HG03139 (cell line): ENCODE results near the gene SAMD4B.
"Not testable (repeated sequence)": the region's sequence is repeated elsewhere in the genome, so short reads cannot be mapped to it uniquely, and the experiment has no call there.

Experiments used
- ATAC-seq: cut with Tn5 transposase; IDR thresholded peaks from one replicate; pipeline ENCODE4 v1.9.1; 2021; ENCODE audit not compliant: unreplicated experiment

Gene SAMD4B

GRCh38 chr19:39341719-39342604 lies at the start of gene SAMD4B:
Gene SAMD4B, plus strand, starts transcription at chr19:39342421. Its CDS starts 14,473 bp downstream, at chr19:39356894.
- peak; percentile 78 for ATAC-seq

DNA sequence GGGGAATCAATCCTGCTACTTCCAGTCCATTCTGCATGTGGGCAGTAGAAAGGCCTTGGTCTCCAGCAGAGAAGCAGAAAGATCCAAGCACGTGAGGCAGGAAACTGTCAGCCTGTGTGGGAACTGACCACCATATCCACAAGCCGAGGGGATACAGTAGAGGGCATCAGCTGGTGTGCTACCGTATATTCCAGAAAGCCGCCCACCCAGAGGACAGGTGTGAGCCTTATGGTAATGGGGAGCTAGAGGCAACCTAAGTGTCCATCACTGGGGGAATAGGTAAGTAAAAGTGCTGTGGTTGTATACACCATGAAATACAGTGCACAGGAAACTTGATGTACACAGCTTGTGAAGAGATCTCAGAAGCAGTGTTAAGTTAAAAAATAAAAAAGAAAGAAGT lies 48.8 kb upstream of the SAMD4B start:
- no peak for ATAC-seq

GRCh38 chr19:39296055-39296645 lies 46.1 kb upstream of the SAMD4B start, which contains the start of gene IFNL1:
Gene IFNL1, plus strand, starts transcription at chr19:39296407. Its CDS starts 15 bp downstream, at chr19:39296422.
- no peak for ATAC-seq

DNA sequence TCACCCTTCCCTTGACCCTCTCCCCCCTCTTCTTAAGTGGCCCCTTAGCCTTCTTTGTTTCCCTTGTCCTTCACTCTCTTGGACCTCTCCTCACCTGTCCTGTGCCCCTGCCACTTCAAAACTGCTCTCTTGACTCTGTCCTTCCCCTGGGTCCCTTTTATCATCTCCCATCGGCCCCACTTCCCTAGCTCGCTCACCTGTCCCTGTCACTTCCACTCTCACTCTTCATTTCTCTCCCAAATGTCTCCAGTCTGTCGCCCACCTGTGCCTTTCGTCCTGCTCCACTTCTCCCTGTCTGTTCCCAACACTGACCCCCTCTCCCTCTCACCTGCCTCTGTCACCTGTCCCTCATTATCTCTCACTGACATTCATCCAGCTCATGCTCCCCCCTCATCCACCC lies 45.3 kb upstream of the SAMD4B start:
- no peak for ATAC-seq

DNA sequence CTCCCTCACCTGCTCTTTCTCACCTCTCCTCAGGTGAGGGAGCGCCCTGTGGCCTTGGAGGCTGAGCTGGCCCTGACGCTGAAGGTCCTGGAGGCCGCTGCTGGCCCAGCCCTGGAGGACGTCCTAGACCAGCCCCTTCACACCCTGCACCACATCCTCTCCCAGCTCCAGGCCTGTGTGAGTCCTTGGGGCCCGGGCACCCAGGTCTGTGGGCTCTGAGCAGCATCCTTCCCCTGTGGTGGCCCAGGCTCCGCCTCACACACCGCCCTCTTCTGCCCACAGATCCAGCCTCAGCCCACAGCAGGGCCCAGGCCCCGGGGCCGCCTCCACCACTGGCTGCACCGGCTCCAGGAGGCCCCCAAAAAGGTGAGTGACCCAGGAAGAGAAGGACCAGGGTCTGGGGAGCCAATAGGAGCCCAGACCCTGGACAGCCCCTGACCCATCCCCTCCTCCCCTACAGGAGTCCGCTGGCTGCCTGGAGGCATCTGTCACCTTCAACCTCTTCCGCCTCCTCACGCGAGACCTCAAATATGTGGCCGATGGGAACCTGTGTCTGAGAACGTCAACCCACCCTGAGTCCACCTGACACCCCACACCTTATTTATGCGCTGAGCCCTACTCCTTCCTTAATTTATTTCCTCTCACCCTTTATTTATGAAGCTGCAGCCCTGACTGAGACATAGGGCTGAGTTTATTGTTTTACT lies 44.1 kb upstream of the SAMD4B start:
- ATAC-seq: no peak

DNA sequence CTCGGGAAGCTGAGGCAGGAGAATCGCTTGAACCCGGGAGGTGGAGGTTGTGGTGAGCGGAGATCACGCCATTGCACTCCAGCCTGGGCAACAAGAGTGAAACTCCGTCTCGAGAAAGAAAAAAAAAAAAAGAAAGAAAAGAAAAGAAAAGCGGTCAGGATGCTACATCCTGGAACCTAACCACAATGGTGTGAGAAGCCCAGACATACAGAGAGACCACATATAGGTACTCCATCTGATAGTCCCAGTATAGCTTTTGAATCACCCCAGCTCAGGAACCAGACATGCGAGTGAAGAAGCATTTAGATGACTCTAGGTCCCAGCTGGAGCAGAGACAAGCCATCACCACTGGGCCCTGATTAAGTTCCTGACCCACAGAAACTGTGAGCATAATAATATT lies 42.8 kb upstream of the SAMD4B start:
- no peak for ATAC-seq

DNA sequence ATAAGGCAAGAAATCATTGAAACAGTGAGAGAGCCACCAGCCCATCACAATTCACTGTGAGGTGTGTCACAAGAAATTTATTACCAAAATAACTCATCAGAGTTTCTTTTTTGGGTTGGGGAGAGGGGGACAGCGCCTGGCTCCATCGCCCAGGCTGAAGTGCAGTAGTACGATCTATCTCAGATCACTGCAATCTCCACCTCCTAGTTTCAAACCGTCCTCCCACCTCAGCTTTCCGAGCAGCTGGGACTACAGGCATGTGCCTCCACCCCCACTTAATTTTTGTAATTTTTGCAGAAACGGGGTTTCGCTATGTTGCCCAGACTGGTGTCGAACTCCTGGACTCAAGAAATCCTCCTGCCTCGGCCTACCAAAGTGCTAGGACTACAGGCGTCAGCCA lies 42.4 kb upstream of the SAMD4B start:
- no peak for ATAC-seq

GRCh38 chr19:39301021-39301420 lies 41.2 kb upstream of the SAMD4B start:
- ATAC-seq: no peak

DNA sequence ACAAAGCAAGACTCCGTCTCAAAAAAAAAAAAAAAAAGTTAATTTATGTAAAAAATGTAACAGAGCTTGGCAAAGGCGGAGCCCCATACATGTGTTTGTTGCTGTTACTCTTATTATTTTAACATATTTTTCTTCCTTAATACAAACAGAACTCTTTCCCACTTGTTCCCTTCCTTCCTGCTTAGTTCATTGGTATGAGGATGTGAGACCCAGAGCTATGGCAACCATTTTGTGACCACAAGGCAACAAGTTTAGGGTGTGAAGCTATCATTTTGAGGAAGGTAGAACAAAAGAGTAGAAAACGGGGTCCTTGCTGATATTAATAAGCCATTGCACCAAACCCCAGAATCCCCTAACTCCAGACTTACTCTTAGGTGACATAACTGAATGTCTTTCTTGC lies 40.7 kb upstream of the SAMD4B start:
- ATAC-seq: no peak

DNA sequence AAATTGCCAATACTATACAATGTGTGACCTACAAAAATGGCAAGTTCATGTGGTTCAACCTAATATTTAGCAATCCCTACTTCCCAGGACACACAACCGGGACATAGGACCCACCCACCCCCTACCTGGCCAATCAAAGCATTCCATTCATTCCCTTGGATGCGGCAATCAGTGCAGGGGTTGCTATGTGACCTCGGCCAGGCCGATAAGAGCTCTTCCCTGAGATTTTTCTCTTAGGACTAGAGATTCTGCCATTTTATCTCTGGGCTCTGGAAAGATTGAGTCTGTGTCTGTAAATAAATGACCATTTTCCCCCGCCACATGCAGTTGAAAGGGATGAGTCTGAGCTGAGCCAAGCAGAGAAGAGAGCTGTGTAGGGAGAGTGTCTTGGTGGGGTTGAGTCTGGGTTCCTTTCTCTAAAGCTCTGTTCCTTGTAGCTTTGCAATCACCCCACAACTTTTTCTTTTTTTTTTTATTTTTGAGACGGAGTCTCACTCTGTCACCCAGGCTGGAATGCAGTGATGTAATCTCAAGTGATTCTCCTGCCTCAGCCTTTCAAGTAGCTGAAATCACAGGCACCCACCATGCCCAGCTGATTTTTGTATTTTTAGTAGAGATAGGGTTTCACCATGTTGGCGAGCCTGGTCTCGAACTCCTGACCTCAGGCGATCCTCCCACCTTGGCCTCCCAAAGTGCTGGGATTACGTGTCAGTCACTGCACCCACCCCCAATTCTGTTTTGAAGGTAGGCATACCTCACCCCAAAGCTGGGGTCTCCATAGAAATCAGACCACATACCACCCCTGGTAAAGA lies 38.6 kb upstream of the SAMD4B start:
- ATAC-seq: no peak

DNA sequence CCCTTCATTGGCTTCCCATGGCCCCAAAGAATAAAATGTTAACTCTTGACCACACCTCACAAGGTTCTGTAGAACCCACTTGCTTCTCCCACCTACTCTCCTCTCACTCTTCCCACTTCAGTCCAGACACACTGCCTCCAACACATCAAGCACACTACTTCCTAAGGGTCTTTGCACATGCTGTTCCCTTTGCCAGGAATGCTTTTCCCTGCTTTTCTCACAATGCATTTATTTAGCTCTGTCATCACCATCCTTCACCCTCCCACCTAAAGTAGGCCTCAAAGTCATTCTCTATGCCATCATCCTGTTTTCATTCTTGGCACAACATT lies 38.1 kb upstream of the SAMD4B start:
- no peak for ATAC-seq

GRCh38 chr19:39304701-39305571 lies 37.3 kb upstream of the SAMD4B start:
- ATAC-seq: no peak

- ATAC-seq: no peak
Measured at GRCh38 chr19:39306075-39306474, 36.1 kb upstream of the SAMD4B start.

DNA sequence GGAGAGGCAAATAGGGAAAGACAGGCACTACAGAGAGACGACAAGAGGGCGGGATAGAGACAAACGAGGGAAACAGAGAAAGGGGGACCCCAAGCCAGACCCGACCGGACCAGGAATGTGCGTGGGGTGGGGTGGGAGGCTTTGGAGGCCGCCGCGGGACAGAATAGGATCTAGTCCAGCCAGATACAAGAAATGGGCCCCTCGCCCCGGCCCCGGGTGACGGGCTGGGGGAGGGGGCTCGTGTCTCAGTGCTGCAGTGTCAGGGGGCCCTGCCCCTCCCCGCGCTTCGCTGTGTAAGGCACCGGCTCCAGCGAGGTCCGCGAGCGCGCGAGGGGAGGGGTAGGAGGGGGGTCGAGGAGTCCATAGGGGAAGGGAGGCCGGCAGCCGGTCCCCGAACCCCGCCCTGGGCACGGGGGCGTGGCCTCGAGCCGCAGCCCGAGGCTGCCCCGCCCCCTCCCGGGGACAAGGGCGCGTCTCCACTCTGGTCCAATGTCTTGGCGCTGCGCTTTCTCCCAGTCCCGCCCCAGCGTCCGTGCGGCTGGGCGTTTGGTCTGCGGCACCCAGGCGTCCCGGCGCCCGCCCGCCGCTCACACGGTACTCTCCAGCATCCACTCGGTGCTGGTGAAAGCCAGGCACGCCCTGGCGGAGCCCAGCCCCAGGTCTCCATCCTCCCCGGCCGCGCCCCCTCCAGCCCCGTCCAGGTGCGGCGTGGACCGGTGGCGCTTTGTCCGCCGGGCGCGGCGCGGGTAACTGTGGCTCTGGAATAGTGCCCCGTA lies 35.0 kb upstream of the SAMD4B start:
- no peak for ATAC-seq

- no peak for ATAC-seq
Measured at GRCh38 chr19:39307822-39308530, 34.2 kb upstream of the SAMD4B start.

DNA sequence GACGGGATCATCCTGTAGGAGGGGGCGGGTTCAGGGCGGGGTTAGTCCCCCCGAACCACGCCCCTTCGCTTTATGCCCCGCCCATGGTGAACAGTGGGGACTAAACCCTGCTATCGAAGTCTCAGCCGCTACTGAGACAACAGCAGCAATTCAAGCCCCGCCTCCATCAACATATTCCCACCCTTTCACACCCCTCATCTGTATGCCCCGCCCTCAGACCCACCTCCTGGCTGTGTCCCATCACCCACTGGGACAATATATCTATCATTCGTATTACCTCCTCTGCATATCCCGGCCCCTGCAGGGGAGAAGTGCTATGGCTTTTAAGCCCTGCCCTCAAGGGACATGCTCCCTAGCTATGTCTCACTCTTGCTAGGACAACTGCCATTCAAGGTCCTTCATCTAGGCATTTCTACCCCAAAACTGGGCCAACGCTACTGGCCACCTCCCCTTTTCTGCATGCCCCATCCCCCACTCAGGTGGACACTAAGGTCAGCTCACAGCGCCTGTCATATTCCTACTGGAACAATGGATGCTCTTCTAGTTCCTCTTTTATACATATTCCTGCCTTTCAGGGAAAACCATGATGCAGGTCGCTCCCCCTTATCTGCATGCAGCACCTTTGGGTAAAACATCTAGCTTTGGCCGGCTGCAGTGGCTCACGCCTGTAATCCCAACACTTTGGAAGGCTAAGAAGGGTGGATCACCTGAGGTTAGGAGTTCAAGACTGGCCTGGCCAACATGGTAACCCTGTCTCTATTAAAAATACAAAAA lies 33.5 kb upstream of the SAMD4B start:
- ATAC-seq: no peak

DNA sequence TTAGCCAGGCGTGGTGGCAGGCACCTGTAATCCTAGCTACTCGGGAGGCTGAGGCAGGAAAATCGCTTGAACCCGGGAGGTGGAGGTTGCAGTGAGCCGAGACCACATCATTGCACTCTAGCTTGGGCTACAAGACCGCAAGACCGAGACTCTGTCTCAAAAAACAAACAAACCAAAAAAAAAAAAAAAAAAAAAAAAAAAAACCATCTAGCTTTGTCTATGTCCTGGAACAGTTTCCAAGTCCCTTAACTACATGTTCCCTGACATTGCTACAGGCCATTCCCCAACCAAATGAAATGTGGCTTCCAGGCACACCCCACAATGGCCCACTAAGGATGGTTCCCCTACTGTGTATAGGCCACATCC lies 32.9 kb upstream of the SAMD4B start:
- ATAC-seq: not testable (repeated sequence)
